Measurements from ENCODE around the gene EIF4G3.

Gene EIF4G3

DNA sequence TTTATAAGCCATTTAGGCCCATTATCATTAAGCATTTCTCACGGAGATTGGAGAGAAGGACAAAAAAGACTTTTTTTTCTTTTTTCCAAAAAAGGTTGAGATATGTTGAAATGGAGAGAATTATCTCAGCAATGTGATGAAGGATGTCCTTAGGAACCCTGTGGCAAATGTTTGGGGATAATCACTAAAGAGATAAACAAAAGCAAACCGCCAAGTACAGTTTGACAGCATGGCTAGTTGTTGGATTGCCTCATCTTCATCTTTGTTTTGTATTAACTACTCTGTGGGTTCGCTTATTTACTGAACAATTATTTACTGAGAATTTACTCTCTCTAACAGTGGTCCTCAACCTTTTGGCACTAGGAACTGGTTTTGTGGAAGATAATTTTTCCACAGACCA, 292.2 kb downstream of the EIF4G3 start:
- no peak for DNase-seq

DNA sequence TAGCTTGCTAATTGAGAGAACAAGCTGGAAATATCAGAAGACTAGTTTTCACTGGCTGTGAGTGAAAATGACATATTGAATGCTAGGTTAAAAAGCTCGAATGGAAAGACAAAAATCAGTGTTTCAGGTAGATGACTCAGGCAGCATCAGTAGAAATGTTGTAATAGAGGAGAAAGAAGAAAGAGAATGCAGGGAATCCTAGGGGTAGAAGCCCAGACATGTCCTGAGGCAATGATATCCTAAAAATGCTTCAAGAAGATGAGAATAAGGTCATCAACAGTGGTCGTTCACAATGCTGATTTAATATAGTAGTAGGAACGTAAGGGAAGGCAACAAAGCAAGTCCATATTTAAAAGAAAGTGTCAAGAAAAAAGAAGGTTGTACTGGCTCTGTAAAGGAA, 292.9 kb downstream of the EIF4G3 start:
- no peak for DNase-seq

DNA sequence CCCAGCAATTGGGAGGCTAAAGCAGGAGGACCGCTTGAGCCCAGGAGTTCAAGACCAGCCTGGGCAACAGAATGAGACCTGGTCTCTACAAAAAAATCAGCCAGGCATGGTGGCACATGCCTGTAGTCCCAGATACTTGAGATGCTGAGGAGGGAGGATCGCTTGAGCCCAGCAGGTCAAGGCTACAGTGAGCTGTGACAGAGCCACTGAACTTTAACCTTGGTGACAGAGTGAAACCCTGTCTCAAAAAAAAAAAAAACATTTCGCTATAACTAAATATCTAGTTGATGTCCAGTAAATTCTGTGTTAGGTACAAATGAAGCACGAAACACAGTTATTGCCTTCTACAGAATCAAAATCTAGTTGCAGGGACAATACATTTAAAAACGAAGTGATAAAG, 293.9 kb downstream of the EIF4G3 start:
- no peak for DNase-seq

DNA sequence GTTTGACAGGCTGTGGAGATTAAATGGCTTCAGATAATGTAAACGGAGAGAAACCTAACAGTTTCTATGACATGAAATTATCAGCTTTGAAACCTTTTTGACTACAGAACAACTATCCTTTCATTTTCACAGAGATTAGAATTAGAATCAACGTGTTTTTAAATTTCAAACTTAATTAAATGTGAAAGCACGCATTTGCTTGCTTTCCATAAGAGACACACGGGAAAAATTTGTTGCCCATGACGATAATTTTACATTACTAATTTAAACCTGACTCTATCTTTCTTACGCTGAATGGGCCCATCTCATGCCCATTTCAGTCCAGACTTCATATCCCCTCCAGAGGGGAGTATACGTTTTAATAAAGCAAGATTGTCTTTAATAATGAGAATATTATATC, 297.9 kb downstream of the EIF4G3 start:
- DNase-seq: no peak

DNA sequence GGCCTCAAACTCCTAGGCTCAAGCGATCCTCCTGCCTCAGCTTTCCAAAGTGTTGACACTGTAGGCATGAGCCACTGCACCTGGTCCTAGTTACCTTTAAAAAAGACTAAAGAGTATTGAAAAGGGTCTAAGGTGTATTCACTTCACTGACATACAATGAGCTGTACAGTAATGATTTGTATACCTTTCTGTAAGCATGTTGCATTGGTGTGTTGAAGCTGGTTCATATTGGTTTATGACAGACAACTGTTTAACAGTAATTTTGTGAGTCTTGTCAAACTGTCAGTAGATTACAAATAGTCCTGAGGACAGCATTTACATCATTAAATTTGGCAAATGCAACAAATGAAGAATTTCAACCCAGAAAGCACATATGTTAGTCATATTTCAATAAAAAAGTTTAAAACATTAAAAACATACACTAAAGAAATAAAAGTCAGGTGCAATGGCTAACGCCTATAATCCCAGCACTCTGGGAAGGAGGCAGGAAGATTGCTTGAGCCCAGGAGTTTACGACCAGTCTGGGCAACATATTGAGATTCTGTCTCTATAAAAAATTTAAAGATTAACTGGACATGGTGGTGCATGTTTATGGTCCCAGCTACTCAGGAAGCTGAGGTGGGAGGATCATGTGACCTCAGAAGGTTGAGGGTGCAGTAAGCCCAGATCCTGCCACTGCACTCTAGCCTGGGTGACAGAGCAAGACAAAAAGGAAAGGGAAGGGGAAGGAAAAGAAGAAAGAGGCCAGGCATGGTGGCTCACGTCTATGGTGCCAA, 301.3 kb downstream of the EIF4G3 start:
- no peak for DNase-seq

DNA sequence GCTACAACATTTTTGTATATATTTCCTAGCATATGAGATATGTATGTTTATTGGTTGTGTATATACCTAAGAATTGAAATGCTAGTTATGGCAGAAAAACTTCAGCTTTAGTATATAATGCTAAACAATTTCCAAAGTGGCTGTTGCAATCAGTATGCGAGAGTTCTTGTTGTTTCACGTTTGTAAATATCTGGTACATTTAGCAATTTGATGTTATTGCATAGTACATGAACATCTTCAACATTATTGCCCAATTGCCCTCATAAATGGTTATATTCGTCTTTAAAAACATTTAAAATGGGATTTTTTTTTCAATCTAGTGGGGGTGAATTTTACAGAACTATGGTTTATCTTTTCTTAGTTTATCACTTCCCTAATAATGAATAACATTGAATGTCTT, 303.4 kb downstream of the EIF4G3 start:
- DNase-seq: no peak

DNA sequence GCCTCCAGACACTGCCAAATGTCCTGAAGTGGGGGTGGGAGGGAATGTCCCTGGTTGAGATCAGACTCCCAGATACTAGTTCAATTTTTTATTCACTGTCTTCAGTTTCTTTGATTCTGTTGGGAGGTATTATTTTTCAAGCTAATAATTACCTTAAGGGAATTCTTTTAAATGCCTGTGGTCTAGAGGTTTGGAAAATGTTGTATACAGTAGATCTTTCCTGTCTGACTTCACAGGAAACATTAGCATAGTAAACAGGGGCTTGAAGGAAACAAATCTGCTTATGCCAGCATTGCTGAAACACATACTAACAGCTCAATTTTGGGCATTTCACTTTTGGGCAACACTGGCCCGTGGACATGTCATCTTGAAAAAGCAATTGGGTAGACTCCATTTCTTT, 305.3 kb downstream of the EIF4G3 start:
- no peak for DNase-seq

DNA sequence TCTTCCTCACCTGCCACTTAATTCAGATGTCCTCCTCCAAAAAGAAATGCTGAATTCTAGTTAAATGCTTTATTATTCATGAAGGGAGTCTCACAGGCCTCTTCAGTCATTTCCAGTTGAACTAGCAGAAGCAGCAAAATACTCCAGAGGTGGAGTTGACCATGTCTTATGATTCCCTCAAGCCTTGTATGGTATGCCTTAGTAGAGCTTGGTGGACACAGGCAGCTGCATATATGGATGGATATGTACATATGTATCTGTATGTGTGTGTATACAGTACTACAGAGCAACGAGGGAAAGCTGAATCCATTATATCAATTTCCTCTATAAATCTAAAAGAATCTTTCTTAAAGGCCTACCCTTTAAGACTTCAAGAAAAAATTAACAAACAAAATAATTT, 306.0 kb downstream of the EIF4G3 start:
- DNase-seq: no peak

DNA sequence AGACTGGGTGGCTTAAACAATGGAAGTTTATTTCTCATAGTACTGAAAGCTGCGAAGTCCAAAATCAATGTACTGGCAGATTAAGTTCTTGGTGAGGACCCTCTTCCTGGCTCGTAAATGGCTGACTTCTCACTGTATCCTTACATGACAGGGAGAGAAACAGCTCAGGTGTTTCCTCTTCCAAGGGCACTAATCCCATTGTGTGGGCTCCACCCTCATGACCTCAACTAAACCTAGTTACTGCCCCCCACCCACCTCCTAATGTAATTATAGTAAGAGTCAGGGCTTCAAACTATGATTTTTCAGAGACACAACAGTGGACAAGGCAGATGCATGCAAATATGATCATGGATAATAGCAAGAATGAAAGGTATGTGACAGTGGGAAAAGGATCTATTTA, 308.4 kb downstream of the EIF4G3 start:
- DNase-seq: no peak

DNA sequence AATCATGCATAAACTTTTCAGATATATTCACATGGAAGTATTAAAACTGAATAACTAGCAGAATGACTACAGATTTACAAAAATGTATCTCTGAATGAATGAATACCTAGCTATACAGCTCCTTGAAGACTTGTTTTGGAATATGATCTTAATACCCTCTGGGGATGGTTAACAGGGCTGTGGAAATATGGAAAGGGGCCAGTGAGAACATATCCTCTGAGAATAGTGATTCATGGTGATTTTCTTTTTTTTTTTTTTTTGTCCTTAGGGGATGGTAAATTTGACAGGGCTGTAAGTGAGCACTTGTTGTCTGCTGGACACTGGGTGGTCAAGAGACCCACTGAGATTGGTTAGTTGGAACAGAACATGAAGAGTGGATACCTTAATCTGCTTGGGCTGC, 308.9 kb downstream of the EIF4G3 start:
- no peak for DNase-seq

DNA sequence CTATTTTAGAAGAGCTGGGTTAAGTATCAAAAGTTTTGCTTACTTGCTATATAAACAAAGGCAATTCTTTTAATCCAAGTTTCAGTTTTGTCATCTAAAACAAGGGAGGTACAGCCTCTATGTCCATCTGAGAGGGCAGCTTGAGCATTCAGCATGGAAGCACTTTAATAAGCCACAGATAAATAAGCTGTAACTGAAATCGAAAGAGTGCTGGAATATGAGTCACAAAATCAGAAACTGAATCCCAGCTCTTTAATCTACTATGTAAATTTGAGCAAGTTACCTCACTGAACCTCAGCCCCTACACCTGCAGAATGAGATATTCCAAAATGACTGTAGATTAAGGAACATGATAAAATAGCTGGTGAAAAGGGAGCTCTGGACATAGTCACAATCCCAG, 309.6 kb downstream of the EIF4G3 start:
- no peak for DNase-seq

DNA sequence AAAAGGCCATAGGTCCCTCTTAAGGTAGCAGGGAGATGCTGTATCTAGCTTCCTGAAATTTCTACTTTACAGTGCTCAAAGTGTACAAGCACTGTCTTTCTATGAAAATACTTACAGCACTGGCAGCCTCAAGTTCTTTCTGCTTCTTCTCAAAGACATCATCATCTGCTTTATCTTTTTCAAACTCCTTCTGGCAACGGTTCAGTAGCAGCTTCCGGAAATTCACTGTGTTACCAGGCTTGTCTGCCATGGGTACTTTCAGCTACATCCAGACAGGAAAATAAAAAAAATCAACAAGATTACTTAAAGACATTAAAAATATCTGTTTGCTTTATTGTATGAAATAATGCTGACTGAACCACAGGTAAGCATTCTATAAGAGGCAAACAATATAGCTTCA, 311.7 kb downstream of the EIF4G3 start:
- no peak for DNase-seq

DNA sequence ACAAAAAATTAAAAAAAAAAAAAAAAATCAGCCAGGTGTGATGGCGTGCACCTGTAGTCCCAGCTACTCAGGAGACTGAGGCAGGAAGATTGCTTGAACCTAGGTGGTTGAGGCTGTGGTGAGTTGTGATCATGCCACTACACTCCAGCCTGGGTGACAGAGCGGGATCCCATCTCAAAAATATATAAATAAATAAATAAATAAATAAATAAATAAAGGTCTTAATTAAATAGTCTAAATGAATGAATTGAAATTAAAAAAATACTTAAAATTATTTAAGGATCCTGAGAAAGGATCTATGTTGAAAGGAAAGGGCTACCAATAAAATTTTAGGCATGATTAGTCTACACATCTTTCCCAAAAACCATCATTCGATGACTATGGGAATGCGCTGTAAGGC, 322.2 kb downstream of the EIF4G3 start:
- no peak for DNase-seq

DNA sequence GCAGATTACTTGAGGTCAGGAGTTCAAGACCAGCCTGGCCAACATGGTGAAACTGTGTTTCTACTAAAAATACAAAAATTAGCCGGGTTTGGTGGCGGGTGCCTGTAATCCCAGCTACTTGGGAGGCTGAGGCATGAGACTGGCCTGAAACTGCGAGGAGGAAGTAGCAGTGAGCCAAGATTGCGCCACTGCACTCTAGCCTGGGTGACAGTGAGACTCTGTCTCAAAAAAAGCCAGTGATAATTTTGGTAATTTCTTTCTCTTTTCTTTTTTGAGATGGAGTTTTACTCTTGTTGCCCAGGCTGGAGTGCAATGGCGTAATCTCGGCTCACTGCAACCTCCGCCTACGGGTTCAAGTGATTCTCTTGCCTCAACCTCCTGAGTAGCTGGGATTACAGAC, 324.9 kb downstream of the EIF4G3 start:
- DNase-seq: peak in 1 of 56 donors; percentile 8

DNA sequence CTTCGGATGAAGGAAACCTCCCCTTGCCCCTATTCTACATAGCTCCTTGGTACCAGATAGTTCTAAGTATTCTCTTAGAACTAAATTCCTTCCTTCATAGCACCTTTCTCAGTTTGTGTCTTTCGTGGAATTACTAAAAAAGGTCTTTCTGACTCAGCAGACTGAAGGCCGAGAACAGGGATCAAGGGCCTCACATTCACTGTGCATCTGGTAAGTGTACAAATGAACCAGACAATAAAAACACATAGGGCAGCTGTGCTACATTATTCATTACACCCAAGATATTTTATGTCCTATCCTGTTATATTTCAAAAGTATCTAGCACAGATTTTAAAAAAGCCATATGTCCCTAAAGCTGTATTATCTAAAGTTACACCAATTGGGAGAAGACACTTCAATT, 326.7 kb downstream of the EIF4G3 start:
- DNase-seq: no peak

DNA sequence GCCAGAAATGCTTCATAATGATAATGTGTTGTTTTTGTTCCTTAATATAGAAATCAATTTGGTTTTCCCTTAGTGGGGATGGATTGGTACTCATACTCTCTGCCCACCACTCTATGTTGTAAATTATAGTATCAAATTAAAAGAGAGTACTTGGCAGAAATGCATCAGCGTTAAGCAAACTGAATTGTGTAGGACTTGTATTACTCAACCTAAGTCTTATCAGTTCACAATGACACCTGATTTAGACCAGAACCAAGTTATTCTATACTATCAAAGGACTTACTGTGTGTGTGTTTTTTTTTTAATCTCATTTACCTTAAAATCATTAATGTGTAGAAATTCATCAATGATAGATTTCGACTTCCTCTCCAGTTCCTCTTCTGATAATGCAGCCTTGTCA, 327.6 kb downstream of the EIF4G3 start:
- no peak for DNase-seq

DNA sequence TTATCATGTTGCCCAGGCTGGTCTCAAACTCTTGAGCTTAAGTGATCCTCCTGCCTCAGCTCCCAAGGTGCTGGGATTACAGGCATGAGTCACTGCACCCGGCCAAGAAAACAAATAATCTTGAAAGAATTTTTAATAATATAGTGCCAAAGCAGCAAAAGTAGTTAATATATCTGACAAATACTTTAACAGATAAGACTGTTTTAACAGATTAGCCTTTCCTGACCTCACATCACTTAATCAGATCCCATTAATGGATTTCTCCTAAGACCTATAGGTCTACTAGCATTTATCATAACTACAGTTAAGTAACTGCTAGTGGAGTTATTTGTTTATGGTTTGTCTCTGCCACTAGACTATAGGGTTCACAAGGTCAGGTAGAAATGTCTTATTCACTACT, 328.5 kb downstream of the EIF4G3 start:
- DNase-seq: no peak

DNA sequence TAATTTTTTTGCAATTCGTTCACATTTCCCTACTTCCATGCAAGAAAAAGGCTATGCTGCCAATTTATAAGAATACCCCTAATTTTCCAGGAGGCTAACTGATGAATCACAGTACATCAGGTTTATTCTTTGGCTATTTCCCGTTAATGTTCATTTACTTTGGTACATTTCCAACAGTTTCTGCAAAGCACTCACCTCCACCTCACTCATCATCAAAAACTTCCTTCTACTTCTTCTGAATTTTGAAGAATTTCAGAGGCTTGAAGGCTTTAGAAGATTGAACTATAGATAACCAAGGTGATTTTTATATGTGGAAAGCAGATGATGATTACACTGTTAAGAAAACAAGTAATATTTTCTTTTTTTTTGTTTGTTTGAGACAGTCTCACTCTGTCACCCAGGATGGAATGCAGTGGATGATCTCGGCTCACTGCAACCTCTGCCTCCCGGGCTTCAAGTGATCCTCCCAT, 329.1 kb downstream of the EIF4G3 start:
- DNase-seq: no peak

DNA sequence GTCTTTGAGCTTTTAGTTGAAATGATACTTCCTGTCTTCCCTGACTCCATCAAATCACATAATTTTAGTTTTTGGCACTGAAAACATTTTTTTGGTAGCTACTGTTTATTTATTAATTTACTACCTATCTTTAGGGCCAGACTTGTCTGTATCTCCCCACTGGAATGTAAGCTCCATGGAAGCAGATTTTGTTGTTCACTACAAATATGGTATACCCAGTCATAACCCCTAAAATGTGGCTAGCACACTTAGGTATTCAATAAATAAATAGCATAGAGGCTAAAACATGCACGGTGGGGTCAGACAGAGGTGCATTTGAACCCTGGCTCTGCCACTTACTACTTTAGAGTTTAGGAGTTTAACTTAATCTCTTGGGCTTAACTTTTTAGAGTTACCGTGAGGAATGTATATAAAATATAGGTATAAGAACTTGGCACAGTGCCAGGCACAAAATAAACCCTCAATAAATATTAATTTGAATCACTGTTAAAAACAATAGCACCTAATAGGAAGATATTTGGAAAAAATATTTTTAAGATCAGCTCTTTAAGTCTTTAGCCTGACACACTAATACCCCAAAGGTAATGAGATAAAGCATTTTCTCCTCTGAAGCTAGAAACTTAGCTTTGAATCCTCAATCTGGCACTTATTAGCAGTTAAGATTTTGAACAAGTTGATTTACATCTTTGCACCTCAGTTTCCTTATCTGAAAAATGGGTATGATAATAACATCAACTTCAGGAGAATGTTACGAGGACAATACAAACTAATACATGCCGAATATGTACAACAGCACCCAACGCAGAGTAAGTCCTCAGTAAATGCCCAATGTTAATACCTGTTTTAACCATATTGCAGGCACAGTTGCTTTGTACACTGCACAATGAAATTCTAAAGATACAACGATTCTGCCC, 330.0 kb downstream of the EIF4G3 start:
- DNase-seq: no peak

DNA sequence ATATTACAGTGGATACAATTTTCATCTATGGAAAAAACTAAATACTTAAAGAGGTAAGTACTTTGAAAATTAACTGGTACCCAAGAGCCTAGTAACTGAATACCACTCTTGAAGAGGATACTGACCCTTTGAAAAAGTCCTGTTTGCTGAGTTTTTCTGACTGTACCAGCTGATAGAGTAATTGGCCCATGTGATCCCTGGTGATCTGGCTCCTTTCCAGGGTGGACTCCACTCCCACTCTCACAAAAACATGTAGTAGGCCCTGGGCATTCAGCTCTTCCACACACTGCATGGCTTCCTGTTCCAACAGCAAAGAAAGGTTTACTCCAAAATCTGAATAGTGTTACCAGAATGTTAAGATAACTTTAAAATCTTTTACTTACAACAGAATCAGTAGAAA, 336.0 kb downstream of the EIF4G3 start:
- DNase-seq: no peak

DNA sequence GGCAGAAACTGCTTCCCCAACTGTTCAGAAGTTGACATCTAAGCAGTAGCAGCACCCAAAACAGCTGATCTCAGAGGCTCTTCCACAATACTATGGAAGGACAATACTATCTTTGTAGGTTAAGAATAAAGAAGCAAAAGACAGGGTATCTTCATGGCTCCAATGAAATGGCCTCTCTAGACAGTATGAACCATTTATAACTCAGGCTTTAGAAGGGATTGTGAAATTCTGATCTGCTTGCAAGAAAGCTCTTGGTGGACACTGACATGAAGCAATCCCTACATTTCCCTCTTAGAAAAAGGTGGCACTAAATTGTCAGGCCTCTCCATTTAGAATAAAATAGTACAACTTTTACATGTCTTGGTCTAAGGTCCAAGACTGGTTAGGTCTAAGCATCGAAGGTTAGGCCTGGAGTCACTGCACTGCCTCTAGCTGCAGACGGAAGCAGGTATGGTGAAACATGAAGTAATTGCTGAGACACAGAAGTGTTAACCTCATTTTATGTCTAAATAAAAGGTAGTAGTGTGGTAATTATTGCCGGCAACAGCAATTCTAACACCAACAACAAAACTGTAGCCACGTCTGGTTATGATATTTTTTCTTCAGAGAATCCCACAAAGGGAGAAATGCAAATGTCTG, 339.0 kb downstream of the EIF4G3 start:
- no peak for DNase-seq

DNA sequence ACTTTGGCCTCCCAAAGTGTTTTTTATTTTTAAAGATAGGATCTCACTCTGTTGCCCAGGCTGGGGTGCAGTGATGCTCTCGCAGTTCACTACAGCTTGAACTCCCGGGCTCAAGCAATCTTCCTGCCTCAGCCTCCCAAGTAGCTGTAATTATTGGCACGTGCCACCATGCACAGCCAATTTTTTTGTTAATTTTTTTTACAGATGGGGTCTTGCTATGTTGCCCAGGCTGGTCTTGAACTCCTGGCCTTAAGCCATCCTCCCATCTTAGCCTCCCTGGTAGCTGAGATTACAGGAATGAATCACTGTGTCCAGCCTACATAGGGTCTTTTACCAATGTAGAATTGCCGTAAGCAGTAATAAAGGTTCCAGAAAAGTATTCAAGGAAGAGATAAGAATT, 340.5 kb downstream of the EIF4G3 start:
- DNase-seq: no peak
